Measurements from ENCODE around the gene UBA52. TPM values are rescaled to one million over a fixed set of nuclear protein-coding genes. Genes with fewer than 3 reads are reported as not detected.
A peak's percentile ranks its signal among the peaks of the same experiment; 100 is the strongest.

The UBA52 gene
- total and polyA plus RNA-seq, 2 donors (not counting 1 experiment from before 2014, with no cell fraction given): 917 to 1,018 TPM

DNA sequence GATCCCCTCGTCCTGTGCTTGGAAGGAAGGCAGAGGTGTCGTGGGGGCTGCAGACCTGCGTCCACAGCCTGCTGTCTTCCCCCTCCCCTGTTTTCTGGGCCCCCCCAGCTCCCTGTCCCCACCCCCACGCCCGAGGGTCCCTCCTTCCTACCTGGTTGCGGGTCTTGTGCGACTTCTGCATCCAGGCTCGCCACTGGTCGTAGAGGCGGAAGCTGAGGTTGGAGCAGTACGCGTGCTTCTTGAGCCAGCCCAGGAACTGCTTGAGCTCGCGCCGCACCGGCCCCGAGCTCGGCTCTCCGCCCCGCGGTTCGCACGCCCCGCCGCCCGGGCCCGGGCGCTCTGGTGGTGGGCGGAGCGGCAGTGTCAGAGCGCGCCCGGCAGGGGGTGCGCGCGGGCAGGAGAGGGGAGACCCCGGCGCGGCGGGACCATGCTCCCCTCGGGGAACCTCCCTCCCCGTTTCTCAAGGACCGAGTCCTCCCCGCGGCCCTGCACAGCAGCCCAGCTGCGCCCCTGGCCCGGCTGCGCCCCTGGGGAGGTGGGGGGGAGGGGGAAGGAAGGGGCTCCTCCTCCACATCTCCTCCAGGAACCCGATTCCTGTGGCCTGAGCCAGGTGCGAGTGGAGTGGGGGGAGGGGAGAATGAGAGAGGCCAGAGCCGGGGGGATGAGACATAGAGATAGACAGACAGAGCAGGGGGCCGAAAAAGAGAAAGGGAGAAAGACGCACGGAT is 22.6 kb downstream of the UBA52 start:
- Histone ChIP-seq H4K20me1 (ENCODE audit: control insufficient read depth, extremely low read depth, insufficient read depth, low read length) (no peaks in the 10 kb centered on the region), H3K4me3 (replicated peaks in 1 of 4; ENCODE audit: control extremely low read depth in 1 of 4, insufficient read depth in 1 of 4, low read depth in 3 of 4, low read length in 4 of 4) (peak overlapping the region in 3 of 4 experiments; percentile 16 to 53 (median 38)), H3K4me2 (ENCODE audit: extremely low read depth, insufficient read depth, low read length) (peak overlapping the region; percentile 85), H3K9ac (ENCODE audit: insufficient read depth, low read length) (no peak overlapping the region), H3K27ac (ENCODE audit: insufficient read depth, low read length) (no peak overlapping the region), H2AFZ (ENCODE audit: low read length) (no peak overlapping the region), H3K9me3 (ENCODE audit: control insufficient read depth, insufficient read depth, low read depth, low read length) (no peaks in the 10 kb centered on the region), H3K27me3 (ENCODE audit: control insufficient read depth, insufficient read depth, low read length) (no peaks in the 10 kb centered on the region), H3K79me2 (ENCODE audit: control insufficient read depth, insufficient read depth, low read length) (no peaks in the 10 kb centered on the region), H3K4me1 (ENCODE audit: control insufficient read depth, extremely low read depth, insufficient read depth, low read length) (peaks cover 2% of the 10 kb centered on the region), H3K36me3 (ENCODE audit: control insufficient read depth, insufficient read depth, low read length) (peaks cover 3% of the 10 kb centered on the region)
- TF ChIP-seq, protein P1, sequence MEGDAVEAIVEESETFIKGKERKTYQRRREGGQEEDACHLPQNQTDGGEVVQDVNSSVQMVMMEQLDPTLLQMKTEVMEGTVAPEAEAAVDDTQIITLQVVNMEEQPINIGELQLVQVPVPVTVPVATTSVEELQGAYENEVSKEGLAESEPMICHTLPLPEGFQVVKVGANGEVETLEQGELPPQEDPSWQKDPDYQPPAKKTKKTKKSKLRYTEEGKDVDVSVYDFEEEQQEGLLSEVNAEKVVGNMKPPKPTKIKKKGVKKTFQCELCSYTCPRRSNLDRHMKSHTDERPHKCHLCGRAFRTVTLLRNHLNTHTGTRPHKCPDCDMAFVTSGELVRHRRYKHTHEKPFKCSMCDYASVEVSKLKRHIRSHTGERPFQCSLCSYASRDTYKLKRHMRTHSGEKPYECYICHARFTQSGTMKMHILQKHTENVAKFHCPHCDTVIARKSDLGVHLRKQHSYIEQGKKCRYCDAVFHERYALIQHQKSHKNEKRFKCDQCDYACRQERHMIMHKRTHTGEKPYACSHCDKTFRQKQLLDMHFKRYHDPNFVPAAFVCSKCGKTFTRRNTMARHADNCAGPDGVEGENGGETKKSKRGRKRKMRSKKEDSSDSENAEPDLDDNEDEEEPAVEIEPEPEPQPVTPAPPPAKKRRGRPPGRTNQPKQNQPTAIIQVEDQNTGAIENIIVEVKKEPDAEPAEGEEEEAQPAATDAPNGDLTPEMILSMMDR (conservative IDR thresholded peaks at IDR 0.05 in 1 of 2, IDR thresholded peaks at IDR 0.05 in 1 of 2; ENCODE audit: low read depth in 1 of 2, low read length in 2 of 2): peak; percentile 37 to 62
- TF ChIP-seq EZH2 (IDR thresholded peaks at IDR 0.05; ENCODE audit: low read length, missing control alignments): no peak
- DNase-seq (ENCODE audit: low read depth in 2 of 2): peak; percentile 72 to 73

DNA sequence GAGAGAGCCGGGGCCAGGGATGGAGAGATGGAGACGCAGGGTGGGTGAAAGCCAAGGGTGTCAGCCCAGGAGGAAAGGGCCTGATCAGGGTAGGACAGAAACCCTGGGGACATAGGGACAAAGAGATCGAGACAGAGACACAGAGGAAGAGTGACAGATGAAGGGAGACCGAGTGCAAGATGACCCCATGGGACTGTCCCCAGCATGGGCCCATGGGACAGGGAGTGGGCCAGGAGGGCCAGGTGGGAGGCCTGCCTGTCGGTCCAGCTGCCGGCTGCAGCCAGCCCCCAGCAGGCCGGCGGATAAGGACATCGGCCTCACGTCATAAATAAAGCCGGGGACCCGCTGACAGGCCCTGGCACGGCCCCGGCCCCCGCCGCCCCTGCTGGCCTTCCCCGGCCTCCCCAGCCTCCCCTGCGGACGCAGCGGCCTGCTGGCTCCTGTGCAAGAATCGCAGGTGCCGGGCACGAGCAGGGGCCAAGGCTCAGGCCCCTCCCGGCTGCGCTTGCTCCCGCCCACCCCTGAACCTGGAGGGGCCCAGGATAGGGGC is 23.2 kb downstream of the UBA52 start:
- H3K9ac ChIP-seq (ENCODE audit: insufficient read depth, low read length): no peak overlapping the region
- H4K20me1 ChIP-seq (ENCODE audit: control insufficient read depth, extremely low read depth, insufficient read depth, low read length): no peaks in the 10 kb centered on the region
- H3K27me3 ChIP-seq (ENCODE audit: control insufficient read depth, insufficient read depth, low read length): no peaks in the 10 kb centered on the region
- peak overlapping the region; percentile 85 for H3K4me2 ChIP-seq (ENCODE audit: extremely low read depth, insufficient read depth, low read length)
- no peak for TF ChIP-seq EZH2 (IDR thresholded peaks at IDR 0.05; ENCODE audit: low read length, missing control alignments)
- H3K79me2 ChIP-seq (ENCODE audit: control insufficient read depth, insufficient read depth, low read length): no peaks in the 10 kb centered on the region
- peaks cover 3% of the 10 kb centered on the region for H3K36me3 ChIP-seq (ENCODE audit: control insufficient read depth, insufficient read depth, low read length)
- H3K9me3 ChIP-seq (ENCODE audit: control insufficient read depth, insufficient read depth, low read depth, low read length): no peaks in the 10 kb centered on the region
- no peak overlapping the region for H3K27ac ChIP-seq (ENCODE audit: insufficient read depth, low read length)
- H3K4me3 ChIP-seq (replicated peaks in 1 of 4; ENCODE audit: control extremely low read depth in 1 of 4, insufficient read depth in 1 of 4, low read depth in 3 of 4, low read length in 4 of 4): peak overlapping the region in 3 of 4 experiments; percentile 16 to 53 (median 38)
- H3K4me1 ChIP-seq (ENCODE audit: control insufficient read depth, extremely low read depth, insufficient read depth, low read length): no peaks in the 10 kb centered on the region
- no peak for DNase-seq (ENCODE audit: low read depth in 2 of 2)
- H2AFZ ChIP-seq (ENCODE audit: low read length): no peak overlapping the region

DNA sequence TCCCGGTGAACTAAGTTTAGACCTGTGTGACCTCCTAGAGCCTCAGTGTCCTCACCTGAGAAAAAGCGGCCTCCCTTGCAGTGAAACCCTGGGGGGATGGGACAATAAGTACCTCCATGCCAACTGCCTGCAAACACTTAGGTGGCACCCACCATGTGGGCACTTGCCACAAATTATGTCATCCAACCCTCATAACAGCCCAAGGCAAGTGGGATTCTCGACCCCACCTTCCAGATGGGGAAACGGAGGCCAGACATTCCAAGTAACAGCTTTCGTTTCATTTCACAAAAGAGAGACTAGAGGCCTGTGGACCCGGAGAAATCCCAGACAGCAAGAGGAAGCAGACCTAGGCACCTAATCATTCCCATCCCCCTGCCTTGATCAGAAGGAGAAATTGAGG is 23.8 kb downstream of the UBA52 start:
- no peaks in the 10 kb centered on the region for H3K4me1 ChIP-seq (ENCODE audit: control insufficient read depth, extremely low read depth, insufficient read depth, low read length)
- no peak overlapping the region for H3K4me3 ChIP-seq (replicated peaks in 1 of 4; ENCODE audit: control extremely low read depth in 1 of 4, insufficient read depth in 1 of 4, low read depth in 3 of 4, low read length in 4 of 4)
- H3K36me3 ChIP-seq (ENCODE audit: control insufficient read depth, insufficient read depth, low read length): peaks cover 3% of the 10 kb centered on the region
- no peak overlapping the region for H3K9ac ChIP-seq (ENCODE audit: insufficient read depth, low read length)
- H3K9me3 ChIP-seq (ENCODE audit: control insufficient read depth, insufficient read depth, low read depth, low read length): no peaks in the 10 kb centered on the region
- no peak overlapping the region for H2AFZ ChIP-seq (ENCODE audit: low read length)
- no peaks in the 10 kb centered on the region for H4K20me1 ChIP-seq (ENCODE audit: control insufficient read depth, extremely low read depth, insufficient read depth, low read length)
- no peaks in the 10 kb centered on the region for H3K27me3 ChIP-seq (ENCODE audit: control insufficient read depth, insufficient read depth, low read length)
- no peak for DNase-seq (ENCODE audit: low read depth in 2 of 2)
- TF ChIP-seq, protein P1 (conservative IDR thresholded peaks at IDR 0.05 in 1 of 2, IDR thresholded peaks at IDR 0.05 in 1 of 2; ENCODE audit: low read depth in 1 of 2, low read length in 2 of 2): no peak
- no peaks in the 10 kb centered on the region for H3K79me2 ChIP-seq (ENCODE audit: control insufficient read depth, insufficient read depth, low read length)
- H3K4me2 ChIP-seq (ENCODE audit: extremely low read depth, insufficient read depth, low read length): no peak overlapping the region
- no peak overlapping the region for H3K27ac ChIP-seq (ENCODE audit: insufficient read depth, low read length)

Data from fibroblast of lung (primary cell).